Spleen (tissue), 11 donors: ENCODE results near the gene GLUL. TPM values are rescaled to one million over a fixed set of nuclear protein-coding genes. Genes with fewer than 3 reads are reported as not detected.
A peak's percentile ranks its signal among the peaks of the same experiment; 100 is the strongest.

ENCODE experiments used
- DNase-seq: peaks from one replicate; pipeline ENCODE4 v3.0.0-alpha.2; 2020
- H3K27ac ChIP-seq, 8 donors: fragments of 200-600 bp; sonication (generic) in 7 of 8; 1 replicate in 4 of 8; 2 replicates in 4 of 8; pipeline versions ENCODE4 v1.5.0 to v1.8.0; 2016 to 2021; ENCODE audit warnings: inconsistent platforms in 4 of 8, mild to moderate bottlenecking in 4 of 8, moderate library complexity in 1 of 8
- H3K27me3 ChIP-seq, 7 donors: fragments of 200-600 bp; sonication (generic) in 6 of 7; replicated peaks in 1 of 7; 1 replicate in 4 of 7; 2 replicates in 3 of 7; pipeline versions ENCODE4 v1.5.0 to v1.8.0; 2016 to 2021; ENCODE audit warnings: inconsistent platforms in 3 of 7, mild to moderate bottlenecking in 1 of 7
- H3K36me3 ChIP-seq, 6 donors: fragments of 200-600 bp; sonication (generic) in 5 of 6; 1 replicate in 4 of 6; 2 replicates in 2 of 6; pipeline versions ENCODE4 v1.5.0 to v1.8.0; 2016 to 2021; ENCODE audit warnings: inconsistent platforms in 2 of 6
- H3K4me1 ChIP-seq, 6 donors: fragments of 200-600 bp; sonication (generic) in 5 of 6; 1 replicate in 3 of 6; 2 replicates in 3 of 6; pipeline versions ENCODE4 v1.5.0 to v1.8.0; 2016 to 2021; ENCODE audit warnings: inconsistent platforms in 3 of 6
- H3K4me3 ChIP-seq, 8 donors: fragments of 200-600 bp; sonication (generic) in 7 of 8; 1 replicate in 4 of 8; 2 replicates in 4 of 8; pipeline versions ENCODE4 v1.5.0 to v1.8.0; 2016 to 2021; ENCODE audit warnings: inconsistent platforms in 4 of 8, mild to moderate bottlenecking in 4 of 8, moderate library complexity in 2 of 8
- H3K9me3 ChIP-seq, 8 donors: fragments of 200-600 bp; sonication (generic) in 7 of 8; 1 replicate in 4 of 8; 2 replicates in 4 of 8; pipeline versions ENCODE4 v1.5.0 to v1.8.0; 2016 to 2021; ENCODE audit warnings: inconsistent platforms in 4 of 8
- POLR2A ChIP-seq, 3 donors: fragments of 450-650 bp; IDR thresholded peaks; one replicate each; pipeline ENCODE4 v1.5.1; 2017; ENCODE audit warnings: antibody characterized with exemption in 3 of 3, mild to moderate bottlenecking in 1 of 3
- POLR2AphosphoS5 ChIP-seq, 3 donors: sonication (generic); formaldehyde crosslinking; IDR thresholded peaks; one replicate each; pipeline ENCODE4 v1.5.1; 2017; ENCODE audit warnings: antibody characterized with exemption in 3 of 3
- WGBS, 5 donors: extraction: QIAGEN DNeasy Blood & Tissue Kit in 3 of 5; methylation state at CpG; one replicate each; pipeline versions ENCODE4 v1.1.5 to v1.1.7; 2013 to 2018; 5-methylcytosine and 5-hydroxymethylcytosine counted together
- intact Hi-C: fragments of 100-400 bp; cut with DNase I; formaldehyde crosslinking; loops from one replicate; pipeline ENCODE4 v1.15.0; 2023; ENCODE audit warnings: low total_unique reads
- polyA plus RNA-seq, 3 donors: library from polyadenylated mRNA; stranded (reverse); fragments of 200-250 nt; gene quantifications; one replicate each; pipeline ENCODE4 v1.2.1, GENCODE V29; 2013
- total RNA-seq, 7 donors: library from RNA; depleted of rRNA in 3 of 7; stranded (reverse); fragments of >200 nt in 3 of 7; fragmentation: NEBNext Ultra II Directional in 4 of 7; extraction: Animal tissue kit (Norgen Biotek cat#: 25700) in 4 of 7; gene quantifications; one replicate each; pipeline versions ENCODE4 v1.1.0 to v1.2.1, GENCODE V29; 2016 to 2021
- TF ChIP-seq, protein P1 (sequence below), 11 experiments: fragments of 200-600 bp in 7 of 11; fragments of 450-650 bp in 4 of 11; sonication (generic) in 4 of 11; IDR thresholded peaks in 8 of 11; conservative IDR thresholded peaks in 3 of 11; 1 replicate in 7 of 11; 2 replicates in 4 of 11; pipeline versions ENCODE4 v1.4.0 to v1.8.0; 2016 to 2021; ENCODE audit warnings: antibody characterized with exemption in 11 of 11, inconsistent platforms in 4 of 11, mild to moderate bottlenecking in 1 of 11
- donor health status: healthy with polysubstance abuse.
- donor health status: DM: no; HTN: no; CAD: no; lungs with moderate emphysema.
- donor health status: DM: no; HTN: no; CAD: no.
- donor health status: Bipolar disorder and iron deficiency.
- donor health status: healthy.
- donor health status: DM: no; HTN: no; CAD: no.
- donor health status: DM: yes; HTN: yes; CAD: no.

The GLUL gene
- total and polyA plus RNA-seq, 10 donors: 113 to 2,370 (median 1,240) TPM

DNA sequence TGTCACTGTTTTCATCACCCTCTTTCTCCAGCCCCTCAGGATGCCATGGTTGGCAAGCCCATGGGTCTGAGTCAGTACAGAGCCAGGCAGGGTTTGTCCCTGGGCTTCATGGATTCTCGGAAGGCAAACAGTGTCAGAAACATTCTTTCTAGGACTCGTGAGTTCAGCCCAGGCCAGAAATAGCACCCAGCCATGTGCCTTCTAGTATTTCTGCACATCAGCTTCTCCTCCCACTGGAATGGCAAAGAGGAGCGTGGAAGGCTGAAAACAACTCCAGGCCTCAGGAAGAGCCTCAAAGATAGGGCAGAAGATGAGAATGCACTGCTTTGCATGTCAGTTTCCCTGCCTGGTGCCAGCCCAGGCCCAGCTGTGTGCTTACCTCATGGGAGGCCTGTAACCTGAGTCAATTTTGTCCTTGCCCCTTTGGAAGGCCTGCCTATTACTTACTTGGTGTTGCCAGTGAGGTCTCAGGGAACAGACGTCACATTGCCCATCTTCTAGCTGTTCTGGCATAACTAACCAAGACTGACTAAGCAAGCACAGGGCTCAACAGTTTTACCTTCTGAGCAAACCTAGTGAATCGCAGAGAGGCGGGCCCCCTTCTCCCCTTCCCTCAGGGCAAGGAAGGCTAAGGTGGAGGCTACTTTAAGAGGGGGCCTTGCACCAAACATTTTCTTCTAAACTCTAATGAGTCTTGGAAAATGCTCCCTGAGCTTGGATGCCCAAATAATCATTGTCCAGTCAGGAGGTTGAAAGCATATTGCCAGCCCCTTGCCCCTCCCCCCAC, 42.4 kb downstream of the GLUL start:
- Histone ChIP-seq H3K9me3 (no peaks in the 10 kb centered on the region), H3K4me1 (no peaks in the 10 kb centered on the region), H3K36me3 (no peaks in the 10 kb centered on the region), H3K27me3 (no peaks in the 10 kb centered on the region), H3K4me3 (no peak overlapping the region), H3K27ac (no peak overlapping the region)
- TF ChIP-seq POLR2A (IDR thresholded peaks at IDR 0.05) (no peak), POLR2AphosphoS5 (IDR thresholded peaks at IDR 0.05) (no peak)
- TF ChIP-seq, protein P1, sequence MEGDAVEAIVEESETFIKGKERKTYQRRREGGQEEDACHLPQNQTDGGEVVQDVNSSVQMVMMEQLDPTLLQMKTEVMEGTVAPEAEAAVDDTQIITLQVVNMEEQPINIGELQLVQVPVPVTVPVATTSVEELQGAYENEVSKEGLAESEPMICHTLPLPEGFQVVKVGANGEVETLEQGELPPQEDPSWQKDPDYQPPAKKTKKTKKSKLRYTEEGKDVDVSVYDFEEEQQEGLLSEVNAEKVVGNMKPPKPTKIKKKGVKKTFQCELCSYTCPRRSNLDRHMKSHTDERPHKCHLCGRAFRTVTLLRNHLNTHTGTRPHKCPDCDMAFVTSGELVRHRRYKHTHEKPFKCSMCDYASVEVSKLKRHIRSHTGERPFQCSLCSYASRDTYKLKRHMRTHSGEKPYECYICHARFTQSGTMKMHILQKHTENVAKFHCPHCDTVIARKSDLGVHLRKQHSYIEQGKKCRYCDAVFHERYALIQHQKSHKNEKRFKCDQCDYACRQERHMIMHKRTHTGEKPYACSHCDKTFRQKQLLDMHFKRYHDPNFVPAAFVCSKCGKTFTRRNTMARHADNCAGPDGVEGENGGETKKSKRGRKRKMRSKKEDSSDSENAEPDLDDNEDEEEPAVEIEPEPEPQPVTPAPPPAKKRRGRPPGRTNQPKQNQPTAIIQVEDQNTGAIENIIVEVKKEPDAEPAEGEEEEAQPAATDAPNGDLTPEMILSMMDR (IDR thresholded peaks at IDR 0.05 in 8 of 11, conservative IDR thresholded peaks at IDR 0.05 in 3 of 11): no peak
- 79 to 96% (median 87%) methylated on average over 6 of the region's 6 CpGs for WGBS, 5 donors
- intact Hi-C loops: no loop called here
- no peak for DNase-seq

DNA sequence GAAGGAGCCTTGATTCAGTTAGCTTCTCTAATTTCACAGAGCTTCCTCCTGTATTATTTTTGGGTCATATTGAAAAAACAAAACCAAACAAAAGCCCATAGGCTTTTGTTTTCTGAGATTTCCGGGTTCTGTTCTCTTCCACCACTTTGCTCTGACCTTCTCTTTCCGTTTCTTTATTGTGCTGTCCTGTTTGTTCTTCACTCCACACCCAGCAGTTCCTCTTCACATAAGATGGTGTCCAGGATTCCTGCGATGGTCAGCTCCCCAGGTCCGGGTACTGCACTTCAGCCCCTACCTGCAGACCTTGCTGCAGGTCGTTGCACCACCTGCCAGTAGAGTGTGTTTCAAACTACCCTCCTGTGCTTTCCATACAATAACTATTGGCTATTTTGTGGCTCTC, 44.6 kb downstream of the GLUL start:
- 76 to 88% (median 80%) methylated on average over 5 of the region's 5 CpGs for WGBS, 5 donors
- Histone ChIP-seq H3K27me3 (no peaks in the 10 kb centered on the region), H3K36me3 (no peaks in the 10 kb centered on the region), H3K27ac (no peak overlapping the region), H3K9me3 (no peaks in the 10 kb centered on the region), H3K4me1 (no peaks in the 10 kb centered on the region), H3K4me3 (no peak overlapping the region)
- DNase-seq: no peak
- TF ChIP-seq POLR2AphosphoS5 (IDR thresholded peaks at IDR 0.05): no peak
- no peak for TF ChIP-seq POLR2A (IDR thresholded peaks at IDR 0.05)
- TF ChIP-seq, protein P1 (IDR thresholded peaks at IDR 0.05 in 8 of 11, conservative IDR thresholded peaks at IDR 0.05 in 3 of 11): no peak
- intact Hi-C loops: no loop called here

DNA sequence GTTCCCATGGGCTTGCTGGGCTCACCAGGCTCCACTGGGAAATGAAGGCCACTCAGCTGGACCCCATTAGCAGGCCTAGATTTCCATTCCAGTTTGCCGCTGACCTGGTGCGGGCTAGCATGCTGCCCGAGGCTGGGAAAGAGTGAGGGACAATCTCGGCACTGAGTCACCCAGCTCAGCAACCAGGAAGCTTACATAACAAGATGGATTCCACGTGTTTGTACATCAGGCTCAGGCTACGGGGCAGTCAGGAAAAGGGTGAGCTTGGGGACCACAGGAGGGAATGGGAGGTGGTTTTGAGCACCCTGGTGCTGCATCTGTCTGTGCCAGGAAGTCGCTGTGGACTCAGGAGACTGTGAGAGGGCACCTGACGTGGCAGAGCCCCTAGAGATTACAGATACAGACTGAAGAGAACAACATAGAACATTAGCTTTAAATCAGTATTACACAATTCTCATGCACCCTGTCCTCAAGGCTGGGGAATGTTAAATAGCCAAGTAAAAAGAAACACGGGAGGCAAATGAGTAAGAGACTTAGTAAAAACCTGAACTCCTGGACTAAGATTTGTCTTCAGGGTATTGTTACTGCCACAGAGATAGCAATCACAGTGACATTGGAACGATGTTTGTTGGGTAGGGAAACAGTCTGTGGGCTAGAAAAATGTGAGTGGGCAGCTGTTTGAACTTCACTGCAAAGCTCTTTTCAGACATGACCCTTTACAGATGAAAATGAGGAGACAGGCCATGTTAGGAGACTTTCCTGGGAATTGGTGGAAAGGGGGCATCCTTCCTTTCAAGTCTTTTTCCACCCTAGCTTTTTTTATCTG, 51.1 kb downstream of the GLUL start:
- no peak for DNase-seq
- Histone ChIP-seq H3K4me1 (peaks cover 0 to 17% (median 6%) of the 10 kb centered on the region in 6 donors), H3K27me3 (peaks cover 0 to 11% (median 0%) of the 10 kb centered on the region in 7 donors), H3K9me3 (no peaks in the 10 kb centered on the region), H3K4me3 (no peak overlapping the region), H3K36me3 (no peaks in the 10 kb centered on the region), H3K27ac (peak overlapping the region in 4 of 8 donors; percentile 6 to 38 (median 24))
- TF ChIP-seq POLR2A (IDR thresholded peaks at IDR 0.05) (no peak), POLR2AphosphoS5 (IDR thresholded peaks at IDR 0.05) (no peak)
- TF ChIP-seq, protein P1 (IDR thresholded peaks at IDR 0.05 in 8 of 11, conservative IDR thresholded peaks at IDR 0.05 in 3 of 11): no peak
- intact Hi-C loops: no loop called here
- 58 to 67% (median 61%) methylated on average over 10 of the region's 10 CpGs for WGBS, 5 donors

DNA sequence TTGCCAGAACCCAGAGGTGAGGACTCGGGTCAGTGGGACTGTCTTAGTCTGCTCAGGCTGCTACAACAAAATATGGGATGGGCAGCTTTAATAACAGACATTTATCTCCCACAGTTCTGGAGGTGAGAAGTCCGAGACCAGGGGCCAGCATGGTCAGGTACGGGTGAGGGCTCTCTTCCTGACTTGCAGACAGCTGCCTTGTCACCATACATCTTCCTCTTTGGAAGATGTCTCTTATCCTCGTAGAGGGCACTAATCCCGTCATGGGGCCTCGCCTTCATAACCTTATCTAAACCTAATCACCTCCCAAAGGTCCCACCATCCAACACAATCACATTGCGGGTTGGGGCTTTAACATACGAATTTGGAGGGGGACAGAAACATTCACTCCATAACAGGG, 51.9 kb downstream of the GLUL start:
- 87 to 96% (median 93%) methylated on average over 8 of the region's 8 CpGs for WGBS, 5 donors

More for the DNA sequence above, 51.9 kb downstream of the GLUL start:
- Histone ChIP-seq H3K4me3 (no peak overlapping the region), H3K36me3 (no peaks in the 10 kb centered on the region), H3K4me1 (peaks cover 0 to 17% (median 6%) of the 10 kb centered on the region in 6 donors), H3K9me3 (no peaks in the 10 kb centered on the region), H3K27ac (peak overlapping the region in 1 of 8 donors; percentile 21), H3K27me3 (peaks cover 0 to 14% (median 0%) of the 10 kb centered on the region in 7 donors)
- no peak for TF ChIP-seq POLR2A (IDR thresholded peaks at IDR 0.05)
- TF ChIP-seq POLR2AphosphoS5 (IDR thresholded peaks at IDR 0.05): no peak
- TF ChIP-seq, protein P1 (IDR thresholded peaks at IDR 0.05 in 8 of 11, conservative IDR thresholded peaks at IDR 0.05 in 3 of 11): no peak
- intact Hi-C loops: no loop called here
- DNase-seq: no peak
